Measurements from ENCODE around the gene COL4A3.

DNA sequence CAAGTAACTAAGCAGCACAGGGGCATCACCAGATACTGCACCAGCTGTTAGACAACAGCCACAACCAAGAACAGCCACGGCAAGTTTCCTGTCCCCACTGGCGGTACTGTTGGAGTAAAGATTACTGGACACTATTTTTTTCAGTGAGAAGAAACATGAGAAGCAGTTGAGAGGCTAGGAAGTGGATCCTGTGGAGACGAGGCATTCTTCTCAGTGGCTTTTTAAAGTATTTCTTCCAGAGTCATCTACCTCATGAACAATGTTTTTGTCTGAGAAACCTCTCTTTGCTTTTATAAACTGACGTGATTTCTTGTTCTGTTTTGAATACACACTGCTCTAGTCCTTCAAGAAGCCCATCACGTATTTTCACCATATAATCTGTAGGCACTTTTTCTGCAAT is 195.9 kb downstream of the COL4A3 start:
- no peak for TF ChIP-seq MTA3 (IDR thresholded peaks at IDR 0.05; ENCODE audit: borderline replicate concordance)
- TF ChIP-seq, protein P1, sequence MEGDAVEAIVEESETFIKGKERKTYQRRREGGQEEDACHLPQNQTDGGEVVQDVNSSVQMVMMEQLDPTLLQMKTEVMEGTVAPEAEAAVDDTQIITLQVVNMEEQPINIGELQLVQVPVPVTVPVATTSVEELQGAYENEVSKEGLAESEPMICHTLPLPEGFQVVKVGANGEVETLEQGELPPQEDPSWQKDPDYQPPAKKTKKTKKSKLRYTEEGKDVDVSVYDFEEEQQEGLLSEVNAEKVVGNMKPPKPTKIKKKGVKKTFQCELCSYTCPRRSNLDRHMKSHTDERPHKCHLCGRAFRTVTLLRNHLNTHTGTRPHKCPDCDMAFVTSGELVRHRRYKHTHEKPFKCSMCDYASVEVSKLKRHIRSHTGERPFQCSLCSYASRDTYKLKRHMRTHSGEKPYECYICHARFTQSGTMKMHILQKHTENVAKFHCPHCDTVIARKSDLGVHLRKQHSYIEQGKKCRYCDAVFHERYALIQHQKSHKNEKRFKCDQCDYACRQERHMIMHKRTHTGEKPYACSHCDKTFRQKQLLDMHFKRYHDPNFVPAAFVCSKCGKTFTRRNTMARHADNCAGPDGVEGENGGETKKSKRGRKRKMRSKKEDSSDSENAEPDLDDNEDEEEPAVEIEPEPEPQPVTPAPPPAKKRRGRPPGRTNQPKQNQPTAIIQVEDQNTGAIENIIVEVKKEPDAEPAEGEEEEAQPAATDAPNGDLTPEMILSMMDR (IDR thresholded peaks at IDR 0.05 in 2 of 3, conservative IDR thresholded peaks at IDR 0.05 in 1 of 3; ENCODE audit: insufficient read depth in 2 of 3, low read depth in 1 of 3, low read length in 3 of 3) = no peak

Measured in K562 (cell line).